ENCODE data around the gene SLC38A4.
"Not testable (repeated sequence)": the region's sequence is repeated elsewhere in the genome, so short reads cannot be mapped to it uniquely, and the experiment has no call there.

SLC38A4 gene

DNA sequence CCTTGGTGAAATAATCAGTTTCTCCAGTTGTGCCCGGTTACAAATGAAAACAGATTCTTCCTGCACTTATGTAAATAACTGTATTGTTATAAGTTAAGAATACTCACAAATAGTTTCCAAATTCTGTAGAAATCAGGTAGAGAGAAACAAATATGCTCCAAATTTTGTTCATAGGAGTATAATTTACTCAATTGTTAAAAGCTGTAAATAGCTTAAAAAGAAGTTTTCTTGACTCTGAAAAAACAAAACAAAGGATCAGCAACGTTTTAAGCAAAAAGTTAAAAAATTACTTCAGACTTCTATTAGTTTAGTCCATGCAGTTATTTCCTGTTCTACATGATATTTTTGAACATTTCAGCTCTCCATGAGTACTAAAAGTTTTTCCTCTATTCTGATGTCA, 30.0 kb upstream of the SLC38A4 start:
- no peak for TF ChIP-seq ZFX (IDR thresholded peaks at IDR 0.05)
- TF ChIP-seq, protein P1, sequence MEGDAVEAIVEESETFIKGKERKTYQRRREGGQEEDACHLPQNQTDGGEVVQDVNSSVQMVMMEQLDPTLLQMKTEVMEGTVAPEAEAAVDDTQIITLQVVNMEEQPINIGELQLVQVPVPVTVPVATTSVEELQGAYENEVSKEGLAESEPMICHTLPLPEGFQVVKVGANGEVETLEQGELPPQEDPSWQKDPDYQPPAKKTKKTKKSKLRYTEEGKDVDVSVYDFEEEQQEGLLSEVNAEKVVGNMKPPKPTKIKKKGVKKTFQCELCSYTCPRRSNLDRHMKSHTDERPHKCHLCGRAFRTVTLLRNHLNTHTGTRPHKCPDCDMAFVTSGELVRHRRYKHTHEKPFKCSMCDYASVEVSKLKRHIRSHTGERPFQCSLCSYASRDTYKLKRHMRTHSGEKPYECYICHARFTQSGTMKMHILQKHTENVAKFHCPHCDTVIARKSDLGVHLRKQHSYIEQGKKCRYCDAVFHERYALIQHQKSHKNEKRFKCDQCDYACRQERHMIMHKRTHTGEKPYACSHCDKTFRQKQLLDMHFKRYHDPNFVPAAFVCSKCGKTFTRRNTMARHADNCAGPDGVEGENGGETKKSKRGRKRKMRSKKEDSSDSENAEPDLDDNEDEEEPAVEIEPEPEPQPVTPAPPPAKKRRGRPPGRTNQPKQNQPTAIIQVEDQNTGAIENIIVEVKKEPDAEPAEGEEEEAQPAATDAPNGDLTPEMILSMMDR (conservative IDR thresholded peaks at IDR 0.05): no peak
- H3K27ac ChIP-seq: no peak overlapping the region

DNA sequence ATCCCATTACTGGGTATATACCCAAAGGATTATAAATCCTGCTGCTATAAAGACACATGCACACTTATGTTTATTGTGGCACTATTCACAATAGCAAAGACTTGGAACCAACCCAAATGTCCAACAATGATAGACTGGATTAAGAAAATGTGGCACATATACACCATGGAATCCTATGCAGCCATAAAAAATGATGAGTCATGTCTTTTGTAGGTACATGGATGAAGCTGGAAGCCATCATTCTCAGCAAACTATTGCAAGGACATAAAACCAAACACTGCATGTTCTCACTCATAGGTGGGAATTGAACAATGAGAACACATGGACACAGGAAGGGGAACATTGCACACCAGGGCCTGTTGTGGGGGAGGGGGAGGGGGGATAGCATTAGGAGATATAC, 28.4 kb upstream of the SLC38A4 start:
- not testable (repeated sequence) for H3K27ac ChIP-seq

DNA sequence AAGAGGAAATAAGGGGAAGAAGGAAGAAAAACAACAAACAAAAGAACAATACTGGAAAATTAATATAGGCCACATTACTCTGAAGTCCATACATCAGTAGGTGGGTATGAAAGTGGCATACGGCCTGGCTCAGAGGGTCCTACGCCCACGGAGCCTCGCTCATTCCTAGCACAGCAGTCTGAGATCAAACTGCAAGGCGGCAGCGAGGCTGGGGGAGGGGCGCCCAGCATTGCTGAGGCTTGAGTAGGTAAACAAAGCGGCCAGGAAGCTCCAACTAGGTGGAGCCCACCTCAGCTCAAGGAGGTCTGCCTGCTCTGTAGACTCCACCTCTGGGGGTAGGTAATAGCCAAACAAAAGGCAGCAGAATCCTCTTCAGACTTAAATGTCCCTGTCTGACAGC, 23.0 kb upstream of the SLC38A4 start:
- H3K27ac ChIP-seq: not testable (repeated sequence)

DNA sequence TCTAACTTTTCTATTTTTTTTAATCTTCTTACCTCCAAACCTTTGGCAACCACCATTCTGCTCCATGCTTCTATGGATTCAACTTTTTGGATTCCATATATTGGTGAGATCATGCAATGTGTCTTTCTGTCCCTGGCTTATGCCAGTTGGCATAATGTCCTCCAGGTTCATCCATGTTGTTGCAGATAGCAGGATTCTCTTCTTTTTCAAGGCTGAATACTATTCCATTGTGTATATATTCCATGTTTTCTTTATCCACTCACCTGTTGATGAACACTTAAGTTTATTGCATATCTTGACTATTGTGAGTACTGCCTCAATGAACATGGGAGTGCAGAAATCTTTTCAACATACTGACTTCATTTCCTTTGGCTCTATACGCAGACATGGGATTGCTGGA, 21.2 kb upstream of the SLC38A4 start:
- TF ChIP-seq, protein P1 (conservative IDR thresholded peaks at IDR 0.05): no peak
- TF ChIP-seq ZFX (IDR thresholded peaks at IDR 0.05): no peak
- no peak overlapping the region for H3K27ac ChIP-seq

DNA sequence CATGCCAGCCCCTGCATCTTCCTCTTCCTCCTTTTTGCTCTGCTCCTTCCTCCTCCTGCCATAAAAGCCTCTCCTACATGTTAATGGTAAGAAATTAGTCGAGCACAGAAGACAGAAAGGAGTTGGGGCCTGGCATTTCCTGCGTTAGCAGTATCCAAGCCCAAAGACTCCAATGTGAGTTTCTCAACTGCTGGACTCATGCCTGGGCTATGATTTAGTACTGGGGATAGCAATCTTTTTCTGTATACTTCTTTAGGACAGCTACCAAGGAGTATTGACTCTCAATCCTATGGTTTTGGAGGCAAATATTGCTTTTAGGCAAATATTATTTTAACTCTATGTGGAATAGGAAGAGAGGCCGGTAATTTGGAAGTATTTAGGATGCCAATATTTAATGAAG, 18.0 kb upstream of the SLC38A4 start:
- TF ChIP-seq ZFX (IDR thresholded peaks at IDR 0.05): no peak
- TF ChIP-seq, protein P1 (conservative IDR thresholded peaks at IDR 0.05): no peak

DNA sequence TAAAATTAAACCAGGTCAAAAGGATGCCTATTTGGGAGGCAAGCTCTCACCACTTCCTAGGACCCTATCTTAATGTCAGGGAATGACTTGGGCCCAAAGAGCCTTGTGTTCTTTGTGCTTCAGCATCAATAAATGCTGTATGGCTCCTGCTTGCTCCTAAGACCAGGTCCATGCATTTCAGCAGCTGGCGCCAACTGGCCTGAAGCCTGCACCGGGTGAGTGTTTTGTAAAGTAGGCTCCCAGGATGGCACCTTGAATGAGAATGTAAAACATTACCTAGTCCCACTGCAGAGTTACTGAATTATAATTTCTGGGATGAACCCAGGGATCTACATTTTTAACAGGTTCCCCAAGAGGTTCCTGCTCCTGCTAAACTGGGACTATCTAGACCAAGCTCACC, 16.1 kb upstream of the SLC38A4 start:
- no peak overlapping the region for H3K27ac ChIP-seq
- no peak for TF ChIP-seq ZFX (IDR thresholded peaks at IDR 0.05)

More for the DNA sequence above, 18.0 kb upstream of the SLC38A4 start:
- H3K27ac ChIP-seq: no peak overlapping the region

DNA sequence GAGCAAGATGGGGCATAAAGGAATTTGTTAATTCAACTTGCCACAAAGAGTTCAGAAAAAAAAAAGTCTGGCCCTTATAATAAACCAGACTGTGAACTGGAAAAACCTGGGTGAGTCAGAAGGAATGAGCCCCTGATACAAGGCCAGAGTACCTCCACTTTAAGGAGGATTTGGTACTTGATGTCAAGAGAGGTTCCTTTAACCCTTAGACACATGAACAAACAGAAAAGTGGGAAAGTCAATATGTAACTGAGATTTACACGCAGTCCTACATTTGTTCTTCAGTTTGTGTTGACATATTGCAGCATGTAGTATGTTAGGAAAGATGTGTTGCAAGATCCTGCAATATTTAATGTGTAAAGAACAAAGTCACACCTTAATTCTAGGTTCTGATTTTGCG, 14.2 kb upstream of the SLC38A4 start:
- TF ChIP-seq, protein P1 (conservative IDR thresholded peaks at IDR 0.05): no peak
- TF ChIP-seq ZFX (IDR thresholded peaks at IDR 0.05): no peak
- no peak overlapping the region for H3K27ac ChIP-seq

DNA sequence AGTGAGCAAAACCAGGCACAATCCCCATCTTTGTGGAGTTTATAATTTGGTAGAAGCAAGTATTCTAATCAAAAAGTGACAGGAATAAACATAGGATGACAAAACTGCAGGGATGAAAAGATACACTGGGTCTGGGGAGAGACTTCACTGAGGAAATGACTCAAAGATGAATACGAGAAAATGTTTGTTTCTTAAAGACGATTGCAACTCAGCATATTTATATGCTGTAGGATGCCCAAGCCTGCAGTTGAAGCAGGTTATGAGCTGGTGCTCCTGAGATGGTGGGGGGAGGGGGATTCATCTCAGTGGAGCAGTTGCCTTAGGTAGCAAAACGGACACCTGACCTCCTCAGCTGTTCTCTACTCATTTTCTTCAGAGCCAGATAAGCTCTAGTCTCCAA, 13.4 kb upstream of the SLC38A4 start:
- no peak for TF ChIP-seq ZFX (IDR thresholded peaks at IDR 0.05)
- TF ChIP-seq, protein P1 (conservative IDR thresholded peaks at IDR 0.05): no peak
- H3K27ac ChIP-seq: no peak overlapping the region

DNA sequence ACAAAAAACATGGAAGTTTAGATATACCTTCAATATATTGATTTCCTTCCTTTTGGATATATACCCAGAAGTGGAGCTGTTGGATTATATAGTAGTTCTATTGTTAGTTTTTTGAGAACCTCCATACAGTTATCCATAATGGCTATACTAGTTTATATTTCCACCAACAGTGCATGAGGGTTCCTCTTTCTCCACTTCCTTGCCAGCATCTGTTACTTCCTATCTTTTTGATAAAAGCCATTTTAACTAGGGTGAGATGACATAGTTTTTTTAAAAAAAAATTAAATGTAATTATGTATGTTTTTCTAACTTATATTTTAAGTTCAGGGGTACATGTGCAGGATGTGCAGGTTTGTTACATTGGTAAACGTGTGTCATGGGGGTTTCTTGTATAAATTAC, 10.0 kb upstream of the SLC38A4 start:
- no peak overlapping the region for H3K27ac ChIP-seq
- TF ChIP-seq, protein P1 (conservative IDR thresholded peaks at IDR 0.05): no peak
- no peak for TF ChIP-seq ZFX (IDR thresholded peaks at IDR 0.05)
